Stimulated activated naive CD8-positive, alpha-beta T cell treated with anti-CD3 and anti-CD28 coated beads, Interleukin-15, Interleukin-2, amounts not matched to agents 100 ng/mL and 50 ng/mL, for 24 hours (primary cell): ENCODE data around the gene AGPAT2.

ENCODE experiments used
- H3K27ac Mint-ChIP-seq: one replicate; pipeline ENCODE4 v1.8.0; 2021; ENCODE audit warnings: mild to moderate bottlenecking, mixed read lengths
- H3K27me3 Mint-ChIP-seq: one replicate; pipeline ENCODE4 v1.8.0; 2021; ENCODE audit warnings: mixed read lengths
- H3K36me3 Mint-ChIP-seq: one replicate; pipeline ENCODE4 v1.8.0; 2021; ENCODE audit warnings: low read depth, mixed read lengths
- H3K4me1 Mint-ChIP-seq: one replicate; pipeline ENCODE4 v1.8.0; 2021; ENCODE audit warnings: low read depth, mixed read lengths
- H3K4me3 Mint-ChIP-seq: one replicate; pipeline ENCODE4 v1.8.0; 2021; ENCODE audit warnings: mild to moderate bottlenecking, mixed read lengths
- H3K9me3 Mint-ChIP-seq: one replicate; pipeline ENCODE4 v1.8.0; 2021; ENCODE audit warnings: mixed read lengths

Gene AGPAT2

DNA sequence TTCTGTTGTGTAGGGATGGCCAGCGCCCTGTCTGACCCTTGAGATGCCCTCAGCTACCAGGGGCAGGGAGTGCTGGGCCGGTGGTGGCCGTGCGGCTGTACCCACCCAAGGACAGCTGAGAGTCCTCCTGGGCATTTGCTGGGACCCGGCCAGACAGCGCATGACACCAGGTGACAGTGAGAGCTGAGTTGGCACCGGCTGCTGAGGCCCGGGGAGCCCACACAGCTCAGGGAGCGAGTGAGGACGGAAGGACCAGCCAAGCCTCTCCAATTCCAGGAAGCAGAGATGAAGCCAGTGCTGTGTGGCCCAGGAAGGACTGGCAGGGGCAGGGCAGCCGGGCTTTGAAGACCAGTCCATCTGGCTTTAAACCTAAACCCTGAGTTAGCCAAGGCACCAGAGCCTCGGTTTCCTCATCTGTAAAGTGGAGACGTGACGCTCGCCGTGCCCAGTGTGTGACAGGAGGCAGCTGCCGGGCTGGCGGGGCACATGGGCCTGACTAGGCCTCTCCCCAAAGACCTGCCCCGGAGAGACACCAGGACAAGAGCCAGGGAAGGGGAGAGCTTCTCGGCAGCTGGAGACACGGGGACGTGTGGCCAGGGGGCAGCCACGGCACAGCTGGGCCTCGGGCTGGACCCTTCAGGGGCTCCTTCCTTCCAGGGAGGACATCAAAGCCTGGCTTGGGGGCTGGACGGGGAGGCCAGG lies 3.0 kb upstream of the AGPAT2 start:
- H3K27me3 Mint-ChIP-seq = peaks cover 6% of the 10 kb centered on the region
- no peak overlapping the region for H3K27ac Mint-ChIP-seq
- H3K4me1 Mint-ChIP-seq = no peaks in the 10 kb centered on the region
- H3K9me3 Mint-ChIP-seq = no peaks in the 10 kb centered on the region
- H3K36me3 Mint-ChIP-seq = no peaks in the 10 kb centered on the region
- H3K4me3 Mint-ChIP-seq = no peak overlapping the region

DNA sequence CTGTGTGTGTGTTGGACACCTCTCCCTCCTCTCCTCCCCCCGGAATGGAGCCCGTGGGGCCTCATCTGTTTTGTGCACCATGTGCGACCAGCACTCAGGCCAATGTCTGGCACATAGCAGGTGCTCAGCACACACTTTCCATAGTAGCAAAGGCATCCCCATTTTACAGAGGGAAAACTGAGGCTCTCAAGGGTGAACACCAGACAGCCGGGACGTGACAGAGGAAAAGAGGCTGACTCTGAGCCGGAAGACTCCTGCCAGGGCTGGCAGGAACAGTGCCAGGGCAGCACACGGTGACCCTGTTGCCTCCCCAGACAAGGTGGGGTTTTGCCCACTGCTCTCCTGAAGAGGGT lies 1.8 kb upstream of the AGPAT2 start:
- H3K27me3 Mint-ChIP-seq = peaks cover 6% of the 10 kb centered on the region
- no peaks in the 10 kb centered on the region for H3K36me3 Mint-ChIP-seq
- H3K4me1 Mint-ChIP-seq = no peaks in the 10 kb centered on the region
- H3K4me3 Mint-ChIP-seq = no peak overlapping the region
- H3K27ac Mint-ChIP-seq = no peak overlapping the region
- H3K9me3 Mint-ChIP-seq = no peaks in the 10 kb centered on the region

DNA sequence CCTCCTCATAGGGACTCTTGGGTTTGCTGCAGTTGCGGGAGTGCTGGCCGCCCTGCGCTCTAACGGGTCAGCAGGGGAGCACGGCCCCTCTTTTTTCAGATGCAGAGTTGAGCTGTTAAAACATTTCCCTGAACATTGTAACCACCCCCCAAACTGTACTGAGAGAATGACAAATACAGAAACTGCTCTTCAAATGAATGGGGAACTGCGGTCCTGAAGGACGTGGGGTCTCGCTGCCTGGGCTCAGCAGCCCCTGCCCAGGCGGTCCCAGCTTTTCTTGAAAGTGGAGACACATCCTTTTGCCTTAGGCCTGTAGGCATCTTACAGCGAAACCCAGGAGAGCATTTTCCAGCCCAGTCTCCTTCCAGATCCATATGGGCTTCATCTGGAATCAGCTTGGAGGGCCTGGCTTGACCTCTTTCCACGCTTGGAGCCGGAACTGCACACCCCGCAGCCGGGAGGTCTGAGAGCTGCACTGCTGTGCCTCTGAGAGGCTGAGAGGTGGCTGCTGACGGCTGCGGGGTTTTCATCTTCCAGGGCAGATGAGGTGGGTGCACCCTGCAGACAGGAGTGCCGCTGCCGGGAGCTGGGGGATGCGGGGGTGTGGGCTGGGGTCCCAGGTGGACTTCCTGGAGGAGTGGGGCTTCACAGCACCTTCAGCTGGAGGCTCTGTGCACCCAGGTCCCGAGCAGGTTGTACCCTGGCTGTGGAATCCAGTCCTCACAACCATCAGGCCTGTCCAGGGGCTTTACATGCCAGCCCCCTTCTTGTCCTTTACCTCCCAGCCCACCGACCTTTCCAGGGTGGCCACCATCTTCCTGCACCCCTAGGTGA lies 1.2 kb upstream of the AGPAT2 start:
- H3K4me3 Mint-ChIP-seq = peak overlapping the region; percentile 13
- H3K36me3 Mint-ChIP-seq = no peaks in the 10 kb centered on the region
- H3K4me1 Mint-ChIP-seq = no peaks in the 10 kb centered on the region
- no peaks in the 10 kb centered on the region for H3K9me3 Mint-ChIP-seq
- H3K27me3 Mint-ChIP-seq = peaks cover 6% of the 10 kb centered on the region
- no peak overlapping the region for H3K27ac Mint-ChIP-seq

DNA sequence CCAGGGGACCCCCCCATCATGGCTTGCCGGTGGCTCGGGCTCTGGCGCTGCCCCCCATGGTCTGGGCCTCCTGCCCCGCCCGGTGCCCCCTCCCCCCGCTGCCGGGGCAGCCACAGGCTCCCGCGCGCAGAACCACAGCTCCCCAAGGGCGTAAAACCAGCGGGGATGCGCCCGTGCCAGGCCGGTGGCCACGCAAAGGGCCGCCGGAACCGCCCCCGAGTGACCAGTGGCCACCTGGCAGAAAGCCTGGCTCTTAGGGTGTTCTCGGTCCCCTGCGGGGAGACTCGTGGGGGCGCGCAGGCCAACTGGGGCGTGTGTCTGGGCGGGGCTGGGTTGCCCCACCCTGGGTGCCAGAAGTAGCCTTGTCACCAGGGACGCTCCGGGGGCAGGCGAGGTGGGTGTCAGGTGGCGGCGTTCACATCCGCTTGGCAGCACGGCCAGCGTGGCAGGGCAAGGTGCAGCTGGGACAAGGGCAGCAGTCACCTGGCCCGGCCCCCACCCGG lies 515 bp upstream of the AGPAT2 start:
- no peaks in the 10 kb centered on the region for H3K4me1 Mint-ChIP-seq
- H3K27me3 Mint-ChIP-seq = no peaks in the 10 kb centered on the region
- H3K36me3 Mint-ChIP-seq = no peaks in the 10 kb centered on the region
- no peaks in the 10 kb centered on the region for H3K9me3 Mint-ChIP-seq
- no peak overlapping the region for H3K4me3 Mint-ChIP-seq
- H3K27ac Mint-ChIP-seq = no peak overlapping the region

DNA sequence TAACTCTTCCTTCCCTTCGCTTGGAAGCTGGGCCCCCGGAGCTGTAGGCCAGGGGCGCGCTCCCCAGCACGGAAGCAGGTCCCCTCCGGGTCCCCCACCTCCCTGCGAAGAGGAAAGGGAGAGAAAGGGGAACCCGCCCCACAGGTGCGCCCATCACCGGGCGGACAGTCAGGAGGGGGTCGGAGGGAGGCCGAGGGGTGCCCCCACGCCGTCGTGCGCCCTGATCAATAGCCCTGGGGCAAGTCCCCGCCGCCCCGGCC lies 793 bp downstream of the AGPAT2 start:
- Mint-ChIP-seq H3K36me3 (no peaks in the 10 kb centered on the region), H3K4me1 (no peaks in the 10 kb centered on the region), H3K9me3 (no peaks in the 10 kb centered on the region), H3K27me3 (no peaks in the 10 kb centered on the region), H3K27ac (no peak overlapping the region), H3K4me3 (peak overlapping the region; percentile 76)

DNA sequence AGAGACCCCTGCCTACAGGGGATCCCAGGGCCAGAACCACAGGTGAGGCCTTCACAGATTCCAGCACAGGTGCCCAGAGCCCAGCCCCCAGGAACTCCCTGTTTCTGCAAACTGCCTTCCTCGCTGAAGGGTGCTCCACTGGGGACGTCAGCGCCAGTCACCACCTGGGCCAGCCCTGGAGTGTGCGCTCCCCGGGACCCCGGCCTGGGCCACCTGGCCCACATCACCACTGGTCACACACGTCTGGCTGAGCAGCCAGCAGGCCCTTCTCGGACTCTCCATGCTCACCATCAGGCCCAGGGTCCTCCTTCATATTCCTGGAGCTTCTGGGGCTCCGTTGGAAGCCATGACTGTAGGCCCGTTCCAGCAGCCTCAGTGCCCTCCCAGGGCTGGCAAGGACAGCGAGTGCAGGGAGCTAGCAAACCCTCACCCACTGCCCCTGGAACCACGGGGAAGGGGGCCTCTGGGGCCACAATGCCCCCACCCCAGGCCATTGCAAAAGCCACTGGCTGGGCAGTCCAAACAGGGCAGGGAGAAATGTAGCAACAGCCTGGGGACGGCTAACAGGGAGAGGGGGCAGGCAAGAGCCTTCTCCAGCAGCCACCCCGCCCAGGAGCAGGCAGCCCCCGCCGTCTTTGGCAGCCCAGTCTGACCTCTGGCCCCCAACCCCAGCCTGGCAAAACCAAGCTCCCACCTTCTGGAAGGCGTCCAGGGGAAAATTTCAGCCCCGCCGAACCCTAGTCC lies 1.3 kb downstream of the AGPAT2 start:
- H3K4me1 Mint-ChIP-seq = no peaks in the 10 kb centered on the region
- H3K36me3 Mint-ChIP-seq = no peaks in the 10 kb centered on the region
- no peaks in the 10 kb centered on the region for H3K27me3 Mint-ChIP-seq
- H3K4me3 Mint-ChIP-seq = peak overlapping the region; percentile 76
- no peaks in the 10 kb centered on the region for H3K9me3 Mint-ChIP-seq
- H3K27ac Mint-ChIP-seq = no peak overlapping the region

DNA sequence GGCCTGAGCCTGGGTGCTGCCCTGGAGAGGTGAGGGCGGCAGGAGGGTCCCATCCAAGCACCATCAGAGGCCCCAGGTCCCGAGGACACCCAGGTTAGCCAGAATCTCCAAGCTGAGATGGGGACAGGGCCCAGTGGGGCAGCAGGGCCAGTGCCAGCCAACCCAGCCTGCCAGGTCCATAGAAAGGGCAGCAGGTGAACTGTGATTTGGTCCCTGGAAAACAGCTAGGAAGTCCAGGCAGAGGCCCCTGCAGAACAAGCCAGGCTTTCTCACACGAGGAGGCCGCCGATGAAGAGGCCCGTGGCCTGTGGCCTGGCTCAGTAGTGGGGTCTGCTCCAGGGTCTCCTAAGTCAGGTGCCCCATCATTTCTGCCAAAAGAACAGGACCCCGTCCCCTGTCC lies 2.0 kb downstream of the AGPAT2 start:
- H3K36me3 Mint-ChIP-seq = no peaks in the 10 kb centered on the region
- H3K27me3 Mint-ChIP-seq = no peaks in the 10 kb centered on the region
- H3K9me3 Mint-ChIP-seq = no peaks in the 10 kb centered on the region
- H3K4me3 Mint-ChIP-seq = no peak overlapping the region
- no peak overlapping the region for H3K27ac Mint-ChIP-seq
- no peaks in the 10 kb centered on the region for H3K4me1 Mint-ChIP-seq

DNA sequence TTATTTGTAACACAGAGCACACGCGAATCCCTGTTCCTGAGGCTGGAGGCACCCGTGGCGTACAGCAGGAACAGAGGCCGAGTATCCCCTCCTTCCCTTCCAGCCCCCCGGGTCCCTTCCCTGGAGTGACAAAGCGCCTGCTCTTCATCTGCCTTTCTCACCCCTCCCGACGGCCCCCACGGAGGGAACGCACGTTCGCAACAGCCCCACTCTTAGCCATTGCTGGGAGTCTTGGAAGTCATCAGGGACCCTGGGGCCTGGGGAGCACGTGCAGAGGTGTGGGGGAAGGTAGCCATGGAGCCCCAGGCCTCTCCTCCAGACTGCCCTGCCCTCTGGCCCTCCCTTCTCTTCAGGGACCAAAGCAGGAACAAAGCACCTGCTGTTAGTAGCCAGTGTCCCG lies 2.5 kb downstream of the AGPAT2 start:
- Mint-ChIP-seq H3K27me3 (no peaks in the 10 kb centered on the region), H3K4me1 (no peaks in the 10 kb centered on the region), H3K27ac (no peak overlapping the region), H3K9me3 (no peaks in the 10 kb centered on the region), H3K36me3 (no peaks in the 10 kb centered on the region), H3K4me3 (no peak overlapping the region)

DNA sequence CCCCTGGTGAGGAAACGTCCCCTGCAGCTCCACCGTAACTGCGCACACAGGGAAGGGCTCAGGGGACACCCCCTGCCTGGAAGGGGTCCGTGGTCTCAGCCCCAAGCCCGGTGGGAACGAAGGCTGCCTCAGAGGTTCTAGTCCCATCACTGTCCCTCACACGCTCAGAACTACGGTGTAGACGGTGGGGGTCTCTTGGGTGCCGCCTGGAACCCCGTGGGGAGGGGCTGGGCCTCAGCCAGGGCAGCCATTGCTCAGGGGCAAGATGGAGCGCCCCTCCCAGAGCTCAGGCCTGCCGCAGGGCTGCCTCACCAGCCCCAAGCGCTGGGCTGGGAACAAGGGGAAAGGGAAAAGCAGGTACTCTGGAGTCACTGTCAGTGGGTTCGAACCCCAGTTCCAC lies 2.9 kb downstream of the AGPAT2 start:
- Mint-ChIP-seq H3K27ac (no peak overlapping the region), H3K4me3 (no peak overlapping the region), H3K27me3 (no peaks in the 10 kb centered on the region), H3K36me3 (no peaks in the 10 kb centered on the region), H3K9me3 (no peaks in the 10 kb centered on the region), H3K4me1 (no peaks in the 10 kb centered on the region)

DNA sequence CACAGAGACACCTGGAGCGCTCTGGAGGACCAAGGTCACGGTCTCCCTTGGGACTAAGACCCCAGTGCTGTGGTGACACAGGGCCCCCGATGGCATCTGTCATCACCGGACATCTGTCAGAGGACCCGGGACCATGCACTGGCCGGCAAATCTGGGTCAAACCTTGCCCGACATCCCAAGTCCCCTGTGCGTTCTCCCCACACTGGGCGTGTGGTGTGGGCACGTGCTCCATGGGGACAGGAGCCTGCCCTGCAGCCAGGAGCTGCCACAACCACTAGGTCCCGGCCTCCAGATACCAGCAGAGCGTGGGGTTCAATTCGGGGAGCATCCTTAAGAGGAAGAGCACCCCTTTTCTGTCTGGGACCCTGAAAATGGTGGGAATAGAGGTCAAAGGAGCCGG lies 3.5 kb downstream of the AGPAT2 start:
- H3K9me3 Mint-ChIP-seq = no peaks in the 10 kb centered on the region
- H3K4me3 Mint-ChIP-seq = no peak overlapping the region

DNA sequence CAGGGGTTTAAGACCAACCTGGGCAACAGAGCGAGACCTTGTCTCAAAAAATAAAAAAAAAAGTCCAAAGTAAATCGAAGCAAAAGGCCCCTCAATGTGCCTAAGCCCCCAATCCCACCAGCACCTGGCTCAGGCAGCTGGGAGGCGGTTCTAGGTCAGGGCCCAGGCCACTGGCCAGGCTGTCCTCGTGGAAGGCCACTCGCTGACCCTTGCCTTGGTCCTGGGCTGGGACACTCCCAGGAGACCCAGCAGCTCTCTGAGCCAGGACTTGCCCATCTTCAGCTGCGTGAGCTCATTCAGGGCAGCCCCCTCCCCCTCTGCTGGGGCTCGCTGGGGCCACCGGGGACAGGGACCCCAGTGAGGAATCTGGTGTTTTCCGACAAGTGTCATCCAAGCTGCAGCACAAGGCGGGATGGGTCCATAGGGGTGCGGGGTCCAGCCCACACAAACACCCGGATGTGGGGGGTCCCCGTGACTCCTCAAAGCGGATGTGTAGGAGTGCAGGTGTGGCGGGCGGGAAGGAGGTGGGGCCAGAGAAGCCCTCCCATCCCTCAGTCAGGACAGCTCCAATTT lies 4.0 kb downstream of the AGPAT2 start:
- no peak overlapping the region for H3K27ac Mint-ChIP-seq
- H3K36me3 Mint-ChIP-seq = no peaks in the 10 kb centered on the region
- H3K9me3 Mint-ChIP-seq = no peaks in the 10 kb centered on the region
- H3K4me3 Mint-ChIP-seq = no peak overlapping the region
- H3K4me1 Mint-ChIP-seq = no peaks in the 10 kb centered on the region
- H3K27me3 Mint-ChIP-seq = no peaks in the 10 kb centered on the region

More for the DNA sequence above, 3.5 kb downstream of the AGPAT2 start:
- Mint-ChIP-seq H3K27ac (no peak overlapping the region), H3K27me3 (no peaks in the 10 kb centered on the region), H3K4me1 (no peaks in the 10 kb centered on the region), H3K36me3 (no peaks in the 10 kb centered on the region)

DNA sequence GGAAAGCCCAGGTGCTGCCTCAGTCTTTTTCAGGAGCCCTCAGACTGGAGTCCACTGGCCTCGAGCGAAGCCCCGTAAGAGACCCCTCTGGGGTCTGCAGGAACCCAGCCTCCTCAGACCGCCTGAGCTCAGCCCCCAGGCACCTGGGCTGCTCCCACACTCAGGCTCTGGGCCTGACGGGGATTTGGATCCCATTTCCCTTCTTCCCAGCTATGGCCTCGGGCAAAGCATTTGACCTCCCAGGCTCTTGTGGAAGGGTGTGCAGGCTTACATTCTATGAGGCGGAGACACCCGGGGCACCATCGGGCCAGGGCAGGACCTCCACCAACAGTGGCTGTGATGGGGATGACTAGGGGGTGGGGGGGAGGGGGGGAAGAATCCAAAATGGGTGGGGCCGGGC lies 4.5 kb downstream of the AGPAT2 start:
- no peaks in the 10 kb centered on the region for H3K36me3 Mint-ChIP-seq
- no peaks in the 10 kb centered on the region for H3K9me3 Mint-ChIP-seq
- no peaks in the 10 kb centered on the region for H3K27me3 Mint-ChIP-seq
- no peaks in the 10 kb centered on the region for H3K4me1 Mint-ChIP-seq
- H3K27ac Mint-ChIP-seq = no peak overlapping the region
- no peak overlapping the region for H3K4me3 Mint-ChIP-seq

DNA sequence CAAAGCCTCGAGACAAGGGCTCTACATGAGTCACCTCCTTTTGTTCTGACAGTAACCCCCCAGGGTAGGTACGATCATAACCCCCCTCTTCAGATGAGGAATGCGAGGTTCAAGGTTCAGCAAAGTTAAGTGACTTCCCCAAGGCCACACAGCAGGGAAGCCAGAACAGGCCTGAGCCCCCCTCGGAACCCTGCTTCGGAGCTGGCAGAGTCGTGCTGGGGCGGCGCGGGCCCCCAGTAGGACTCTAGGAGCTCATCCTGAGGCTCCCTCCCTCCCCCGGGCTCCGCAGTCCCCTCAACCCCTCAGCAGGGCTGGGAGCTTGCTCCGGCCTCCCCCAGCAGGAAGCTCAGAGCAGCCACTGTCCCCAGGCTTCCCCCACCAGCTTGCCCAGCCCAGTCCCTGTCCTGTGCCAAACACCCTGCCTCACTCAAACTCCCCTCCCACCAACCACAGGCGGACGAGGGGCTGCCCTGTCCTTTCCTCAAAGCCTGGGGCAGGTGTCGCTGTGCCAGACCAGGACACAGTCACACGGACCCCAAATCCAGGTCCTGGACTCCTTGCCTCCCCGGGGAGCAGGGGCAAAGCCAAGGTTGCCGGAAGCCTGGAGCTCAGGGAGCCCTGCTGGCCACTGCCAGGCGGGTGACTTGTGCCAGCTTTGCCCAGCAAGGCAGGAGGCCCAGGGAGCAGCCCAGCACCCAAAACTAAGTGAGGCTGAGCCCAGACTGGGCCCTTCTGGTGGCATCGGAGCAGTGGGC lies 5.1 kb downstream of the AGPAT2 start:
- Mint-ChIP-seq H3K36me3 (no peaks in the 10 kb centered on the region), H3K27me3 (no peaks in the 10 kb centered on the region), H3K27ac (no peak overlapping the region), H3K4me1 (no peaks in the 10 kb centered on the region), H3K4me3 (no peak overlapping the region), H3K9me3 (no peaks in the 10 kb centered on the region)

DNA sequence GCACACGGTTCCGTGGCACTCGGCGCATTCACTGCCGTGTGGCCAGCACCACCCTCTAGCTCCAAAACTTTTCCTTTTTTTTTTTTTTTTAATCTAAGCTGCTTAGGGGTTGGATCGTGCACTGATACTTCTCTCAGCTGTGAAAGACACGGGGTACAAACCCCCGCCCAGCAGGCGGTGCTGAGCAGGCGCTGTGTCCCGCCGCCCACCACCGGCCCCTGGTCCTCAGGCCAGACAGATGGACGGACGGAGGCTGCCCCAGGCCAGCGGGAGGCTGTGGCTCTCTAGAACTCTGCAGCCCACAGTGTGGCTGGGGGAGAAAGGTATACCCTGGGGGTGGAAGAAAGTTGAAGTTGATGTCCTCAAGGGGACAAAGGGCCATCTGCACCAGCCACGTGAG lies 6.2 kb downstream of the AGPAT2 start:
- Mint-ChIP-seq H3K4me3 (no peak overlapping the region), H3K9me3 (no peaks in the 10 kb centered on the region), H3K36me3 (no peaks in the 10 kb centered on the region), H3K27ac (no peak overlapping the region), H3K4me1 (no peaks in the 10 kb centered on the region), H3K27me3 (no peaks in the 10 kb centered on the region)
